GM19025 (cell line): ENCODE data around the gene DUSP15.
"Not testable (repeated sequence)": the region's sequence is repeated elsewhere in the genome, so short reads cannot be mapped to it uniquely, and the experiment has no call there.

Experiments used
- ATAC-seq: cut with Tn5 transposase; IDR thresholded peaks from one replicate; pipeline ENCODE4 v1.9.1; 2021; ENCODE audit warnings: mild to moderate bottlenecking, low read depth, moderate library complexity; ENCODE audit not compliant: unreplicated experiment

DUSP15 gene

GRCh38 chr20:31842471-31843157 lies 27.7 kb downstream of the DUSP15 start:
- ATAC-seq = no peak

DNA sequence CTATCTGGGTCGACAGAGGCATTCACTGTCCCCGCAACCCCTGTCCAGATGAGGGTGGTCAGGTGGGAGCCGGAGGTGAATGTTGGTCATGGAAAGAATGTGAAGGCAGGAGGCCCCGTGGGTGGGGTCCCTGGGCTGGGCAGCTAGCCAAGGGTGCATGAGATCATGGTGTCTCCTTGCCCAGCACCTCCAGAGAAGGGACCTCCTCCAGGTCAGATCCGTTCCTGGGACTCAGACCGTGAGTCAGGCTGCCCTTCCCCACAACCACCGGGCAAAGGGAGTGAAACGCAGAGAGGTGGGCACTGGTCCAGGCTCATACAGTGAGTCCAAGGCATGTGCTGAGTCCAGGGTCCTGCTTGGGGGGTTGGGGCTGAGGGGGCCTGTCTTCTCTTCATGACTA lies 28.4 kb downstream of the DUSP15 start:
- no peak for ATAC-seq

- no peak for ATAC-seq
These were observed 29.2 kb downstream of the DUSP15 start for GRCh38 chr20:31840906-31841816.

GRCh38 chr20:31839782-31840487 lies 30.4 kb downstream of the DUSP15 start:
- ATAC-seq = no peak

- ATAC-seq = no peak
These were observed 31.6 kb downstream of the DUSP15 start for GRCh38 chr20:31838646-31839292.

DNA sequence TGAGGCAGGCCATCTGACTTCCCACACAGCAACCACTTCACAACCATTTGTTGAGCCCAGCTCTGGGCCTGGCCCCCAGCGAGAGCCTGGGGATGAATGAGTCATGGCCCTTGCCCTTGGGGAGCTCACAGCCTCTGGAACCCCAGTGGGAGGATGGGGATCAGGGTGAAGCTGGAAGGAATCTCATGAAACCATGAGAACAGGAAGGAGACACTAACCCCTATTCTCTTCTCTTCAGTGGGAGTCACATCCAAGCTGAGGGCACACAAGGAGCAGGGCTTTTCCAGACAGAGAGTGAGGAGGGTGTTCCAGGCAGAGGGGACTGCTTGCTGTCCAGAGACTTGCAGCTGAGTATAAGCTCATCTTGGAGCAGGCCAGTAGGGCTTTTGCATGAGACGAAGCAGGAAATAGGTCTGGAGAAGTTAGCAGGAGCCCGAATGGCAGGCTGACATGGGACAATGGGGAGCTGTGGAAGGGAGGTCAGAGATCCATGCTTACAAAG lies 32.4 kb downstream of the DUSP15 start:
- no peak for ATAC-seq

DNA sequence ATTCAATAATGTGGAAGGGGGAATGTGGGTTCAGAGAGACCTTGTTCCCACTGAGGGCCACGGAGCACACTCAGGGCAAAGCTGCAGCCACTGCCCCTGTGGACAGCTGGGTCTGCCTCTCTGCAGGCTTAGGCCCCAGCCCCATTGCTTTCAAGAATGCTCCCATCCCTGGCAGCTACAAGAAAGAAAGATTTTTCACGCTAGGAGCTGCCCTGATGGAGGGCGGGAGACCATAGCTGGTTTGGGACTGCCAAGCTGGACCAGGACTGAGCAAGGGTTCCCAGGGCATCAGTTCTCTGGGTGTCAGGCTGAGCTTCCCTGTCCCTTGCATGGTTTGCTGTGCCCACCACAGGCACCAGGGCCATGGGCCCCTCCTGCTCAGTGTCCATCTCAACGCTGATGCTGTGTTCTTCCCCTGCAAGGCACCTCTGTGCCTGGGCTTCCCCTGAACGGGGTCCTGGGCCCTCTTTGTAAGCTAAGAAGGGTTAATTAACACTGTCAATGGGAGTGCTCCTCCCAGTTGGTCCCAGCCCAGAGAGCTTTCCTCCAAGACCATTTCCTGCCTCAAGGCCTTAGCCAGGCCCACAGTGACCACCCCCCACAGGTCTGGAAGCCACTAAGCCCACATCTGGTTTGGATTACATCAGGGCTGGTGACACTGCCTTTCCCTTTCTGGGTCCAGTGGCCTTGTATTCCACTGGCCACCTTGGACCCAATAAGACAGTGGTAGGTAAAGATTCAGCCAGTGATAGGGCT lies 33.3 kb downstream of the DUSP15 start:
- ATAC-seq = no peak

DNA sequence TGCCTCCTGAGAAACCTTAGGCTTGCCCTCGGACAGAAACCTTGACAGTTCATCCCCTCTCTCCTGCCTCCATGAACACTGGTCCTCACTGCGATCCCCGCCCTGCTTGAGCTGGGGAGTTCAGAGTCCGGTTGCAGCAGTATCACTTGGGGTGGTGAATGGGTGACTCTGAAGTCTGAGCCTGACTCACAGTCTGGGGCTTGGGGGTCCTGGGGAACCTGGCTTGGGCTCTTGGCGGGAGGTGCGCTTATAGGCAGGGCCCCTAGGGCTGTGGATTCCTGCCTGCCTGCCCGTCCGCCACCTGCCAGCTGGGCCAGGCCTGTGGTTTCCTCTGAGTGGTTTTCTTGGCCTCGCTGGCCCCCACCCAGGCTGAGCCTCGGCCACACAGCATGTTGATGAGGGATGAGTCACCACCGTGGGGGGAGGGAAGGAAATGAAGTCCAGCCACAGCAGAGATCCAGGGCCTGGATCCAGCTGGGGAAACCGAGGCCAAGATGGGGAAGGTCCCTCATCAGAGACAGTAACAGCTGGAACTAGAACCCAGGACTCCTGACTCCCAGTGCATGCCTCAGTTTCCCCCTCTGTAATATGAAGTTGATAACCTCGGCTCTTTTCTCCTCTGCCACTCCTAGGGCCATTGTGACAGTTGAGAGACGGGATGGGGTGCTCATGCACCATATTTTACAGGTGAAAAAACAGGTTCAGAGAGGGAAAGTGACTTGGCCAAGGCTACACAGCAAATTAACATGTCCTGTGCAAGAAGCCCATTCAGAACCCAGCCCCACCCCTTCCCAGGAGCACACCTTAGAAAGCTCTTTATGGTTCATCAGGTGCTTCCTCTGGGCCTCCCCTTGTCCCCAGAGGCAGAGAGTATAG lies 34.1 kb downstream of the DUSP15 start:
- ATAC-seq = peak; percentile 81

DNA sequence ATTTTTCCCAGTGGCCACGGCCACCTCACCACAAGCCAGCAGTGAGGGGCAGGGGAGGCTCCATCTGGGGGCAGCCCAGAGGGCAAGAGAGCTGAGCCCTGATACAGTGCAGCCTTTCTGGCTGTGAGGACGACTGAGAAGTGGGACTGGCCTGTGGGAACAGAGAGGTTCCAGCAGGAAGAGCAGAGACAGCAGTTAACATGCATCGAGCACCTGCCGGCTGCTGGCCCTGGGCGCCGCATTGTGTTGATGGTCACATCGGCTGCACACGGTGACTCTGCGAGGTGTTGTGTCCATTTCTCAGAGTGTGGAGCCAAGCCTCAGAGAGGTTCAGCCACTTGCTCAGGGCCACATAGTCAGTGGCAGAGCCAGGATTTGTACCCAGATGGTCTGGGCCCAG lies 34.8 kb downstream of the DUSP15 start:
- no peak for ATAC-seq

GRCh38 chr20:31833931-31834521 lies 36.3 kb downstream of the DUSP15 start:
- ATAC-seq = no peak

GRCh38 chr20:31833130-31833930 lies 37.0 kb downstream of the DUSP15 start:
- ATAC-seq = no peak

- no peak for ATAC-seq
These were observed 38.5 kb downstream of the DUSP15 start for GRCh38 chr20:31831771-31832306.

GRCh38 chr20:31831211-31831610 lies 39.1 kb downstream of the DUSP15 start:
- no peak for ATAC-seq

GRCh38 chr20:31830406-31830981 lies 39.8 kb downstream of the DUSP15 start:
- no peak for ATAC-seq

DNA sequence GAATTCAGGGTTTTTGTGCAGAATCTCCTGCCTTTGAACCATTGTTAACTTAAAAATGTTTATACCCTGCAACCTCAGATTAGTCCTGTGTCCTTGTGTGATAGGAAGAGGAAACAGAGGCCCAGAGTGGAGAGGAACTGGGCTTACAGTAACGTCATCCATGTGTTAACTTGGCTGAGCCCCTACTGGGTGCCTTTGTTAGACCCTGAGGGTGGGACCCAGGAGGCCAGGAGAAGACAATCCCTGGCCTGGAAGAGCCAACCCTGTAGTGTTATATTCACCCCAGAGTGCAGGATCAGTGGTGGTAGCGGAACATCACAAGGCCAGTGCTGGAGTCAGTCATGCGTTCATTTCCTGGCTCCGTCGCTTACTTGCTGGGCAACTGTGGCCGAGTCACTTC lies 40.6 kb downstream of the DUSP15 start:
- ATAC-seq = no peak

GRCh38 chr20:31828016-31828415 lies 42.3 kb downstream of the DUSP15 start:
- ATAC-seq = not testable (repeated sequence)

DNA sequence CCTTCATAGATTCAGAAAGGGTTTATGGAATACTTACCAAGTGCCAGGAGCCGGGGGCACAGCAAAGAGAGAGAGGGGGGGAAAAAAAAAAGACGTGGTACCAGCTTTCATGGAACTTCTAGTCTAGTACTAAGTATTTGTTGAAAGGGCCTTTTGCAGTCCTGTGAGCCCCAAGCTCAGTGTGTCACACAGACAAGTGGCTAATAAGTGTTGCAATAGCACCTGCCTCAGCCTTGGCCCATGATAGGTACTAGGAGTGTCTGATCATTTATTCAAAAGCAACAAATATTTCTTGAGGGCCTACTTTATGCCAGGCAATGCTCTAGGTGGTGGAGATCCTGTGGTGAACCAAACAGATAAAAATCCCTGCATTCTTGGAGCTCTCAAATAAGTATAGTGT lies 43.3 kb downstream of the DUSP15 start:
- ATAC-seq = no peak
